Caco-2 (cell line): Measurements from ENCODE around the gene KREMEN2. TPM values are rescaled to one million over a fixed set of nuclear protein-coding genes. Genes with fewer than 3 reads are reported as not detected.

ENCODE experiments used
- BruUV-seq: library from RNA; stranded (reverse); fragments of 400-500 nt; replicated peaks from 2 replicates; lab custom pipeline; 2021; lab: Mats Ljungman, UMichigan
- CTCF ChIA-PET: fragments of 300-600 bp; sonication (Branson Sonifier 250); formaldehyde crosslinking; loops from one replicate; lab custom pipeline; 2022; ENCODE audit warnings: antibody characterized with exemption; lab: Charles Lee
- POLR2A ChIA-PET: fragments of 300-600 bp; sonication (Branson Sonifier 250); formaldehyde crosslinking; loops from one replicate; lab custom pipeline; 2022; ENCODE audit warnings: antibody characterized with exemption; lab: Charles Lee
- DNase-seq, 2 experiments: peaks; one replicate each; pipeline versions ENCODE4 v3.0.0 to v3.0.0-alpha.2; 2020 to 2022
- H3K27me3 ChIP-seq: replicated peaks from 2 replicates; pipeline ENCODE4 v1.6.0; 2011; ENCODE audit warnings: low read length; ENCODE audit not compliant: control insufficient read depth, insufficient read depth
- H3K36me3 ChIP-seq: 2 replicates; pipeline ENCODE4 v1.5.1; 2011; ENCODE audit warnings: low read length; ENCODE audit not compliant: control insufficient read depth, insufficient read depth
- H3K4me1 ChIP-seq: fragments of 250-450 bp; sonication (Bioruptor Pico); 2 replicates; pipeline ENCODE4 v1.5.1; 2020; ENCODE audit warnings: mild to moderate bottlenecking
- H3K4me3 ChIP-seq: 2 replicates; pipeline ENCODE4 v1.5.1; 2011; ENCODE audit warnings: low read depth, mild to moderate bottlenecking, control low read depth, low read length
- H3K9me3 ChIP-seq: fragments of 250-450 bp; sonication (Bioruptor Pico); 2 replicates; pipeline ENCODE4 v1.5.1; 2020; ENCODE audit warnings: mild to moderate bottlenecking, moderate library complexity
- H3K27ac Mint-ChIP-seq: one replicate; pipeline ENCODE4 v1.8.0; 2022; ENCODE audit warnings: mixed read lengths; ENCODE audit not compliant: unreplicated experiment
- H3K27me3 Mint-ChIP-seq: one replicate; pipeline ENCODE4 v1.8.0; 2022; ENCODE audit warnings: mixed read lengths; ENCODE audit not compliant: insufficient read depth, unreplicated experiment
- H3K36me3 Mint-ChIP-seq: one replicate; pipeline ENCODE4 v1.8.0; 2022; ENCODE audit warnings: mild to moderate bottlenecking, mixed read lengths; ENCODE audit not compliant: insufficient read depth, unreplicated experiment
- H3K4me1 Mint-ChIP-seq: one replicate; pipeline ENCODE4 v1.8.0; 2022; ENCODE audit warnings: low read depth, mixed read lengths; ENCODE audit not compliant: unreplicated experiment
- H3K4me3 Mint-ChIP-seq: one replicate; pipeline ENCODE4 v1.8.0; 2022; ENCODE audit warnings: mild to moderate bottlenecking, moderate library complexity, mixed read lengths; ENCODE audit not compliant: unreplicated experiment
- H3K9me3 Mint-ChIP-seq: one replicate; pipeline ENCODE4 v1.8.0; 2022; ENCODE audit warnings: mixed read lengths; ENCODE audit not compliant: unreplicated experiment
- intact Hi-C: fragments of 100-400 bp; cut with micrococcal nuclease; formaldehyde crosslinking; loops from one replicate; pipeline ENCODE4 v1.10.0; 2022; ENCODE audit not compliant: unreplicated experiment
- total RNA-seq: library from RNA; stranded (reverse); gene quantifications from 2 replicates; pipeline ENCODE4 v1.2.3, GENCODE V29; 2022
- TF ChIP-seq, protein P1 (sequence below), 2 experiments: fragments of 200-600 bp in 1 of 2; IDR thresholded peaks; 1 replicate in 1 of 2; 2 replicates in 1 of 2; pipeline versions ENCODE4 v1.5.1 to v1.8.0; 2011 to 2022; ENCODE audit warnings: antibody characterized with exemption in 1 of 2, control low read depth in 1 of 2, inconsistent platforms in 1 of 2, low read depth in 1 of 2, low read length in 1 of 2, mild to moderate bottlenecking in 1 of 2, moderate library complexity in 1 of 2; ENCODE audit not compliant: insufficient read depth in 1 of 2, severe bottlenecking in 1 of 2, unreplicated experiment in 1 of 2

Gene KREMEN2
- total RNA-seq, 1 experiment from 2014 or later, result 2.2 TPM

- no peaks in the 10 kb centered on the region for H3K9me3 ChIP-seq
- TF ChIP-seq, protein P1, sequence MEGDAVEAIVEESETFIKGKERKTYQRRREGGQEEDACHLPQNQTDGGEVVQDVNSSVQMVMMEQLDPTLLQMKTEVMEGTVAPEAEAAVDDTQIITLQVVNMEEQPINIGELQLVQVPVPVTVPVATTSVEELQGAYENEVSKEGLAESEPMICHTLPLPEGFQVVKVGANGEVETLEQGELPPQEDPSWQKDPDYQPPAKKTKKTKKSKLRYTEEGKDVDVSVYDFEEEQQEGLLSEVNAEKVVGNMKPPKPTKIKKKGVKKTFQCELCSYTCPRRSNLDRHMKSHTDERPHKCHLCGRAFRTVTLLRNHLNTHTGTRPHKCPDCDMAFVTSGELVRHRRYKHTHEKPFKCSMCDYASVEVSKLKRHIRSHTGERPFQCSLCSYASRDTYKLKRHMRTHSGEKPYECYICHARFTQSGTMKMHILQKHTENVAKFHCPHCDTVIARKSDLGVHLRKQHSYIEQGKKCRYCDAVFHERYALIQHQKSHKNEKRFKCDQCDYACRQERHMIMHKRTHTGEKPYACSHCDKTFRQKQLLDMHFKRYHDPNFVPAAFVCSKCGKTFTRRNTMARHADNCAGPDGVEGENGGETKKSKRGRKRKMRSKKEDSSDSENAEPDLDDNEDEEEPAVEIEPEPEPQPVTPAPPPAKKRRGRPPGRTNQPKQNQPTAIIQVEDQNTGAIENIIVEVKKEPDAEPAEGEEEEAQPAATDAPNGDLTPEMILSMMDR (IDR thresholded peaks at IDR 0.05; ENCODE audit: insufficient read depth in 1 of 2, low read depth in 1 of 2, low read length in 1 of 2, severe bottlenecking in 1 of 2, unreplicated experiment in 1 of 2), result no peak
- CTCF ChIA-PET, result no interaction called here
- H3K4me1 ChIP-seq, result peaks cover 8% of the 10 kb centered on the region
- H3K36me3 ChIP-seq, result no peaks in the 10 kb centered on the region; the same call in 1 of the 2 replicates
- H3K4me3 ChIP-seq, result no peak overlapping the region
- Mint-ChIP-seq H3K4me1 (no peaks in the 10 kb centered on the region), H3K27ac (no peak overlapping the region), H3K9me3 (no peaks in the 10 kb centered on the region), H3K36me3 (peaks cover 47% of the 10 kb centered on the region), H3K4me3 (no peak overlapping the region), H3K27me3 (no peaks in the 10 kb centered on the region)
- no peaks in the 10 kb centered on the region for H3K27me3 ChIP-seq
- intact Hi-C loops, result no loop called here
- POLR2A ChIA-PET, result interaction anchor here (0.6 kb wide), 1 partner anchor 220 kb away, joined by 3 read pairs; no protein-coding TSS in a partner anchor
- DNase-seq, result no peak
- BruUV-seq, result TSS peak; percentile 20
Observed at GRCh38 chr16:2973093-2973492, 9.0 kb downstream of the KREMEN2 start.

DNA sequence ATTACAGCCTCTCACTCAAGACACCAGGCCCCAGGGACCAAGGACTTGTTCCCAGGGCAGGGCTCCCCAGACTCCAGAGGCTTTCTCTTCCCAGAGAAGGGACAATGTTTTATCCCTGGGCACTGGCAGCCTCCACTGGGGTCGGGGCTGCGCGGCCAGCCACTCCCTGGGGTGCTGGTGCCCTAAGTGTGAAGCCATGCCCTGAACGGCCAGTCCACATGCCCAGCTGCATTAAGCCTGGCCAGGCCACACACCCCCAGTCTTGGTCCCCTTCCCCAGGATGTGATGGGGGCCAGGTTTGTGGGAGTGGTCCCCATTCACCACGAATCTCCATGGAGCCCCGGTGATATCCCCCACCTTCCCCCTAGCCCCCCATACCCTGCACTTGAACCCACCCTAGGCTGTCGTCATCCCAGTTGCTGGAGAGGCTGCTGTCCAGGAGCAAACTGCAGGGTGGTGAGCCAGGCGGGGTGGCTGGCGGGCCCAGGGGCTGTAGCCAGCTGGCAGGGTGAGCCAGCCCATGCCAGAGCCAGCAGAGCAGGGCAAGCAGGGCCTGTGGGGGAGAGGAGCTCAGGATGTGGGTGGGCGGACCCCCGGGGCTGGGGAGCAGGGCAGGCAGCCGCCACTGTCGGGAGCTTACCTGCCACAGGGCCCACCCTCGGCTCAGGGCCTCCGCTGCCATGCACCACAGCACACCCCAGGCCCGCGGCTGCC lies 9.7 kb downstream of the KREMEN2 start:
- intact Hi-C loops, result no loop called here
- Mint-ChIP-seq H3K9me3 (no peaks in the 10 kb centered on the region), H3K27ac (no peak overlapping the region), H3K27me3 (no peaks in the 10 kb centered on the region), H3K4me1 (no peaks in the 10 kb centered on the region), H3K36me3 (peaks cover 47% of the 10 kb centered on the region), H3K4me3 (no peak overlapping the region)
- TF ChIP-seq, protein P1 (IDR thresholded peaks at IDR 0.05; ENCODE audit: insufficient read depth in 1 of 2, low read depth in 1 of 2, low read length in 1 of 2, severe bottlenecking in 1 of 2, unreplicated experiment in 1 of 2), result no peak
- Histone ChIP-seq H3K36me3 (no peaks in the 10 kb centered on the region; the same call in 1 of the 2 replicates), H3K4me3 (no peak overlapping the region), H3K27me3 (no peaks in the 10 kb centered on the region), H3K4me1 (peaks cover under 1% of the 10 kb centered on the region), H3K9me3 (no peaks in the 10 kb centered on the region)
- POLR2A ChIA-PET, result no interaction called here
- no peak for DNase-seq
- CTCF ChIA-PET, result no interaction called here
- BruUV-seq, result no TSS peak

GRCh38 chr16:2974319-2975056 lies 10.4 kb downstream of the KREMEN2 start:
- CTCF ChIA-PET, result no interaction called here
- H3K4me1 Mint-ChIP-seq, result no peaks in the 10 kb centered on the region
- no peak for DNase-seq

More at GRCh38 chr16:2974319-2975056, 10.4 kb downstream of the KREMEN2 start:
- no peaks in the 10 kb centered on the region for H3K27me3 ChIP-seq
- BruUV-seq, result no TSS peak
- H3K4me1 ChIP-seq, result peaks cover 4% of the 10 kb centered on the region; the same call in 1 of the 2 replicates
- H3K36me3 ChIP-seq, result no peaks in the 10 kb centered on the region; the same call in 1 of the 2 replicates
- no peak overlapping the region for H3K4me3 ChIP-seq
- H3K27ac Mint-ChIP-seq, result no peak overlapping the region
- no peaks in the 10 kb centered on the region for H3K9me3 Mint-ChIP-seq
- peaks cover 47% of the 10 kb centered on the region for H3K36me3 Mint-ChIP-seq
- intact Hi-C loops, result no loop called here
- no peaks in the 10 kb centered on the region for H3K9me3 ChIP-seq
- POLR2A ChIA-PET, result no interaction called here
- no peak overlapping the region for H3K4me3 Mint-ChIP-seq
- no peaks in the 10 kb centered on the region for H3K27me3 Mint-ChIP-seq
- TF ChIP-seq, protein P1 (IDR thresholded peaks at IDR 0.05; ENCODE audit: insufficient read depth in 1 of 2, low read depth in 1 of 2, low read length in 1 of 2, severe bottlenecking in 1 of 2, unreplicated experiment in 1 of 2), result no peak
